Activated naive CD8-positive, alpha-beta T cell treated with anti-CD3 and anti-CD28 coated beads, Interleukin-2, amount 50 U/mL, for 24 hours (primary cell): Measurements from ENCODE around the gene SRSF2.
"Not testable (repeated sequence)": the region's sequence is repeated elsewhere in the genome, so short reads cannot be mapped to it uniquely, and the experiment has no call there.

Experiments
- ATAC-seq: fragments of 150-1000 bp; cut with Tn5 transposase; one replicate; pipeline ENCODE4 v1.10.0; 2021
- DNase-seq: peaks from one replicate; pipeline ENCODE4 v3.0.0; 2021
- H3K27ac Mint-ChIP-seq: one replicate; pipeline ENCODE4 v1.8.0; 2021; ENCODE audit warnings: mild to moderate bottlenecking, mixed read lengths
- H3K27me3 Mint-ChIP-seq: one replicate; pipeline ENCODE4 v1.8.0; 2021; ENCODE audit warnings: mixed read lengths
- H3K36me3 Mint-ChIP-seq: one replicate; pipeline ENCODE4 v1.8.0; 2021; ENCODE audit warnings: low read depth, mixed read lengths
- H3K4me1 Mint-ChIP-seq: one replicate; pipeline ENCODE4 v1.8.0; 2021; ENCODE audit warnings: mixed read lengths
- H3K4me3 Mint-ChIP-seq: one replicate; pipeline ENCODE4 v1.8.0; 2021; ENCODE audit warnings: mild to moderate bottlenecking, moderate library complexity, mixed read lengths
- H3K9me3 Mint-ChIP-seq: one replicate; pipeline ENCODE4 v1.8.0; 2021; ENCODE audit warnings: mixed read lengths

Gene SRSF2

DNA sequence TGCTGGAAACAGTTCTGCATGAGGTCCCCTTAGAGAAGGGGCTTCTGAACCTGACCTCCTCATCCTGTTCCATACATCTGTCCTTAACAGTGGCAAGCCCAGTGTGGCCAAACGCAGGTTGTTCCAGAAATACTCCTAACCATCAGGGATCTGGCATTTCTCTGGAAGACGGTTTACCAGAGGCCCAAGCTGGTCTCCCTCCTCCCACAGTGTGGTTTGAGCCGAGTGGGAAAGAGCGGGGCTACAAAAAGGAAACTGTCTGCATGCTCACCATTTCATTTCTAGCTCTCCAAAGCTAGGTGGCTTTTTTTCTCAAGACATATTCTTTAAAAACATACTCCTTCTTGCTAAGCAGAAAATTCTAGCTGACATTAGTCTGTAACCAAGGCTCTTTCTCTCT is 32.3 kb downstream of the SRSF2 start:
- Mint-ChIP-seq H3K4me3 (no peak overlapping the region), H3K4me1 (peaks cover 15% of the 10 kb centered on the region), H3K9me3 (no peaks in the 10 kb centered on the region), H3K27me3 (no peaks in the 10 kb centered on the region), H3K36me3 (no peaks in the 10 kb centered on the region), H3K27ac (no peak overlapping the region)
- ATAC-seq, result no peak
- DNase-seq, result no peak

DNA sequence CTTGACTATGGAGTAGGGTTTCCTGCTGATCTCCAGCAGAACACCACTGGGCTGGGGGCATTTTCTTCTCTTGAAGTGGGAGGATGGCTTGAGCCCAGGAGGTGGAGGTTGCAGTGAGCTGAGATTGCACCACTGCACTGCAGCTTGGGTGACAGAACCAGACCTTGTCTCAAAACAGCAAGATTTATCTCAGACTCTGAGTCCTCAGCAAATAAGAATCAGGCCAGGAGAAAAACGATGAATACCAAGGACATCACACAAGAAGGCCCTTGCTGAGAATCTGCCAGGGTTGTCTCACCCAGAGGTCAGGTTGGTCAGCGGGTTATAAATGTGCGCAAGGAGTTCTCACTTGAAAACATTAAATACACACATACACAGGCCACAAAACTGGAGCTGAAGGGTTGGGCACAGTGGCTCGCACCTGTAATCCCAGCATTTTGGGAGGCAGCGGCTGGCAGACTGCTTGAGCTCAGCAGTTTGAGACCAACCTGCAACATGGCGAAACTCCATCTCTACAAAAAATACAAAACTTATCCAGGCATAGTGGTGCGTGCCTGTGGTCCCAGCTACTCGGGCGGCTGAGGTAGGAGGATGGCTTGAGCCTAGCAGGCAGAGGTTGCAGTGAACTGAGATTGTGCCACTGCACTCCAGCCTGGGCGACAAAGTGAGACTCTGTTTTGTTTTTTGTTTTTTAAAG is 34.0 kb downstream of the SRSF2 start:
- H3K4me3 Mint-ChIP-seq, result no peak overlapping the region
- no peaks in the 10 kb centered on the region for H3K9me3 Mint-ChIP-seq
- no peak for DNase-seq
- no peak overlapping the region for H3K27ac Mint-ChIP-seq
- H3K4me1 Mint-ChIP-seq, result peaks cover 3% of the 10 kb centered on the region
- H3K27me3 Mint-ChIP-seq, result no peaks in the 10 kb centered on the region
- H3K36me3 Mint-ChIP-seq, result no peaks in the 10 kb centered on the region
- no peak for ATAC-seq

DNA sequence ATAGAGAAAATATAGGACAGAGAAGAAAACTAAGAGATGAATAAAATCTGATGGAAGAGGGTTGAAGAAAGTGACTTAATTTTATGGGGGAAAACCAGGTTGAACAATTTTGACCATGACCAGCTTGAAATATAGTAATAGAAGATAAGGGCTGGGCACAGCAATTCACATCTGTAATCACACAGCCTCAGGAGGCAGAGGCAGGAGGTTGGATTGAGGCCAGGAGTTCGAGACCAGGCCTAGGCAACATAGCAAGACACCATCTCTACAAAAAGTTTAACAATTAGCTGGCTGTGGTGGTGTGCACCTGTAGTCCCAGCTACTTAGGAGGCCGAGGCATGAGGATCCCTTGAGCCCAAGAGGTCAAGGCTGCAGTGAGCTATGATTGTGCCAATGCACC is 35.1 kb downstream of the SRSF2 start:
- Mint-ChIP-seq H3K4me1 (peaks cover 3% of the 10 kb centered on the region), H3K36me3 (no peaks in the 10 kb centered on the region), H3K9me3 (no peaks in the 10 kb centered on the region), H3K27ac (no peak overlapping the region), H3K27me3 (no peaks in the 10 kb centered on the region), H3K4me3 (no peak overlapping the region)
- no peak for DNase-seq
- ATAC-seq, result no peak

GRCh38 chr17:76701471-76701967 is 35.6 kb downstream of the SRSF2 start:
- Mint-ChIP-seq H3K4me3 (no peak overlapping the region), H3K36me3 (no peaks in the 10 kb centered on the region), H3K27me3 (no peaks in the 10 kb centered on the region), H3K4me1 (peaks cover 3% of the 10 kb centered on the region), H3K9me3 (no peaks in the 10 kb centered on the region), H3K27ac (no peak overlapping the region)
- ATAC-seq (no peak), DNase-seq (no peak)

DNA sequence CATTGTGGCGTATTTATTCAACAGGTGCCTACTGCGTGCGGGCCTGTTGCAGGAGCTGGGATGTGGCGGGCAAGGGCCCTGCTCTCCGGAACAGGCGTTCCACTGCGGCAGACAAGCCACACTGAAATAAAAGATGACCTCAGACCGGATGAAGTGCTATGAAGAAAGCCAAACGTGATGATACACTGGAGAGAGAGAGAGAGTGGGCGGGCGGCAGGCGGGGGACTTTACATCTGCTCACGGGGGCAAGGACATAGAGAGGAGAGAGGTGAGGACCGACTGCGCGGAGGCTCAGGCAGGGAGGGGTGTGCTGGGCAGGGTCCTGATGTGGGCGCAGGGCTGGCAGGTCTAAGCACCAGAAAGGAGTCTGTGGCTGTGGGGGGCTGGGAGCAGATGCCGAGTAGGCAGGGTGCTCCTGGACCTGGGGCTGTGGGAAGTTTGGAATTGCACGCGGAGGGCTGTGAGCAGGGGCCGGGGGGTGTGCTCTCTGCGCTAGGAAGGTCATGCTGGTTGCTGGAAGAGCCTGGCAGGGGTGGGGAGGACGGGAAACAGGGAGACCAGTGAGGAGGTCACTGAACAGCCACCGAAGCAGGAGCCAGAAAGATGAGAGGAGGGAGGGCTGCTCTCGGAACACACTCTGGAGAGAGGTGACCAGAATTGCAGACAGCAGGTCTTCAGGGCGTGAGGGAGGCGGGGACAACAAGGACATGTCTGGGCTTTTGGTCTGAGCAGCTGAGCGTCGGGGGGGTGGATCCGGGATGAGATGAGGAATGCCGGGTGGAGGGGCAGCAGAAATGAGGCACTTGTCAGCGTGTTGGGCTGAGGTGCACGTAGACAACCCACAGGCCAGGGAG is 36.3 kb downstream of the SRSF2 start:
- no peaks in the 10 kb centered on the region for H3K9me3 Mint-ChIP-seq
- ATAC-seq (peak; percentile 33), DNase-seq (no peak)
- no peak overlapping the region for H3K27ac Mint-ChIP-seq
- peaks cover 3% of the 10 kb centered on the region for H3K4me1 Mint-ChIP-seq
- no peaks in the 10 kb centered on the region for H3K36me3 Mint-ChIP-seq
- H3K27me3 Mint-ChIP-seq, result no peaks in the 10 kb centered on the region
- H3K4me3 Mint-ChIP-seq, result no peak overlapping the region

GRCh38 chr17:76700270-76700616 is 36.9 kb downstream of the SRSF2 start:
- Mint-ChIP-seq H3K4me1 (peaks cover 3% of the 10 kb centered on the region), H3K4me3 (no peak overlapping the region), H3K9me3 (no peaks in the 10 kb centered on the region), H3K27ac (no peak overlapping the region), H3K27me3 (no peaks in the 10 kb centered on the region), H3K36me3 (no peaks in the 10 kb centered on the region)
- DNase-seq (no peak), ATAC-seq (no peak)

DNA sequence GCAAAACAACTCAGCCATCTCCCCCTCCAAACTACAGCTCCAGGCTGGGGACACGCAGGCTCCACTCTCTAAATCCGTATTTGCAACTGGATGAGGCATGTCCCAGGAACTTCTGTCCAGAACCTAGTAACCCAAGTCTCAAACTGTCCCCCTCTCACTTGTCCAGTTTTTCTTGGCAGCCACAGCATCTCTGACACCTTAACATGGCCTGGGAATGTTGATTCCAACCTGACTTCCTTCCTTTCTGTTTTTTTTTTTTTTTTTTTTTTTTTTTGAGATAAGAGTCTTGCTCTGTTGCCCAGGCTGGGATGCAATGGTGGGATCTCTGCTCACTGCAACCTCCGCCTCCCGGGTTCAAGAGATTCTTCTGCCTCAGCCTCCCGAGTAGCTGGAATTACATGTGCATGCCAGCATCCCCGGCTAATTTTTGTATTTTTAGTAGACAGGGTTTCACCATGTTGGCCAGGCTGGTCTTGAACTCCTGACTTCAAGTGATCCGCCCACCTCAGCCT is 38.6 kb downstream of the SRSF2 start:
- H3K4me3 Mint-ChIP-seq, H3K4me1 Mint-ChIP-seq, ATAC-seq, H3K36me3 Mint-ChIP-seq, H3K9me3 Mint-ChIP-seq, H3K27me3 Mint-ChIP-seq, DNase-seq, H3K27ac Mint-ChIP-seq: not testable (repeated sequence)

GRCh38 chr17:76697702-76698465 is 39.2 kb downstream of the SRSF2 start:
- ATAC-seq, result no peak
- Mint-ChIP-seq H3K4me1 (peaks cover 3% of the 10 kb centered on the region), H3K4me3 (no peak overlapping the region), H3K9me3 (no peaks in the 10 kb centered on the region), H3K27me3 (no peaks in the 10 kb centered on the region), H3K27ac (no peak overlapping the region), H3K36me3 (no peaks in the 10 kb centered on the region)
- DNase-seq, result no peak

DNA sequence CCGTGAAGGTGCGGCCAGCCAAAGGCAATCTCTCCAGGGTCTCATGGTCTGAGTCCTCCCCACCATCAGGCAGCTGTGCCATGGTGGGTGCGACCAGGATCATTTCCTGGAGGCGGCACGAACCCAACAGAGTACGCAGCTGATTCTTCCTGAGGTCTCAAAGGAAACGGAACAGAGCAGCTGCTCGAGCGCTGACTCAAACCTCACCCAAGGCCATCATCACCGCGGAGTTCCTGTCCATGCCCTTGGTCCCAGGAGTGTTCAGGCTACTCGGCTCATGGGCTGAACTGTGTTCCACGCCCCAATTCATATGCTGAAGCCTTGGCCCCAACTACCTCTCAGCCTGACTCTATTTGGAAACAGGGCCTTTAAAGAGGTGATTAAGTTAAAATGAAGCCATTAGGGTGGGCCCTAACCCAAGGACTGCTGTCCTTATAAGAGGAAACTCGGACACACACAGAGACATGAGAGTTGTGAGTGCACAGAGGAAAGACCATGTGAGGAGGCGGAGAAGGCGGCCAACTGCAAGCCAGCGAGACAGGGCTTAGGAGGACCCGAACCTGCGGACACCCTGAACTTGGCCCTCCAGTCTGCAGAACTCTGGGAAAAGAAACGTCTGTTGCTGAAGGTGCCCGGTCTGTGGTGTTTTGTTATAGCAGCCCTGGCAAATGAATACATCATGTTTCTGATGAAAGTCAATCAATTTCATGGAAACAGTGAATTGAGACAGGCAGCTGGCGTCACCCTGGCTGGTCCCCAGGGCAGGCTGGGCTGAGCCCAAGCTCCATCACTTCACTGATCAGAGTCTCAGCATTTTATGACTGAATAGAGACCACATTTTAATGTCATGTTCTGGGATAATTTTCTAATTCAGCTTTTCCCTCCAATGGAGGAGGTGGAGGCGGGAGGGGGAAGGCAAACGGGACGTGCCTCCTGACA is 40.1 kb downstream of the SRSF2 start:
- no peak overlapping the region for H3K4me3 Mint-ChIP-seq
- no peaks in the 10 kb centered on the region for H3K9me3 Mint-ChIP-seq
- DNase-seq, result no peak
- no peaks in the 10 kb centered on the region for H3K36me3 Mint-ChIP-seq
- H3K4me1 Mint-ChIP-seq, result peaks cover 3% of the 10 kb centered on the region
- no peak for ATAC-seq
- H3K27me3 Mint-ChIP-seq, result no peaks in the 10 kb centered on the region
- no peak overlapping the region for H3K27ac Mint-ChIP-seq

GRCh38 chr17:76695059-76695831 is 41.9 kb downstream of the SRSF2 start:
- Mint-ChIP-seq H3K27ac (no peak overlapping the region), H3K27me3 (no peaks in the 10 kb centered on the region), H3K36me3 (no peaks in the 10 kb centered on the region), H3K9me3 (no peaks in the 10 kb centered on the region), H3K4me1 (no peaks in the 10 kb centered on the region), H3K4me3 (no peak overlapping the region)
- DNase-seq, result no peak
- no peak for ATAC-seq

- no peak overlapping the region for H3K4me3 Mint-ChIP-seq
- no peaks in the 10 kb centered on the region for H3K4me1 Mint-ChIP-seq
- DNase-seq (no peak), ATAC-seq (no peak)
- no peak overlapping the region for H3K27ac Mint-ChIP-seq
- H3K27me3 Mint-ChIP-seq, result no peaks in the 10 kb centered on the region
- no peaks in the 10 kb centered on the region for H3K36me3 Mint-ChIP-seq
- no peaks in the 10 kb centered on the region for H3K9me3 Mint-ChIP-seq
Measured at GRCh38 chr17:76691379-76692191, 45.5 kb downstream of the SRSF2 start.

DNA sequence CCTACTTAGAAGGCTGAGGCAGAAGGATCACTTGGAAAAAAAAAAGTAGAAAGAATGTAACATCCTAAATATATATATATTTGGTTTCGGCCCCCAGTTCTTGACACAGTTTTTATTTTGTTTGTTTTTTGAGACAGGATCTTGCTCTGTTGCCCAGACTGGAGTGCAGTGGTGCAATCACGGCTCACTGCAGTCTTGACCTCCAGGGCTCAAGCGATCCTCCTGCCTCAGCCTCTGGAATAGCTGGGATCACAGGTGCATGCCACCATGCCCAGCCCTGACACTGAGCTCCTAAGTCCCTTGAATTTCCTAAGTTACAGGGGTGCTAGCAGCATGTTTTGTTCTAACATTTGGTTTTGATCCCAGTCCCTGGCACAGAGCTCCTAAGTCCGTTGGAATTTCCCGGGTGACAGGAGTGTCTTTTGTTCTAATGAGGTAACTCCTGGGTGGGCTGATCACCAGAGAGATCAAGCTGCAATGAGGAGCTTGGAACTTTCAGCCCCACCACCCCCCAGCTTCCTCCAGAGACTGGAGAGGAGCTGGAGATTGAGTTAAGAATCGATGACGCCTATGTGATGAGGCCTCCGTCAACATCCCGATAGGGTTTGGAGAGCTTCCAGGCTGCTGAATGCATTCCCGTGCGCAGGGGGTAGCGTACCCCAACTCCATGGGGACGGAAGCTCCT is 46.4 kb downstream of the SRSF2 start:
- H3K4me1 Mint-ChIP-seq, result no peaks in the 10 kb centered on the region
- H3K36me3 Mint-ChIP-seq, result no peaks in the 10 kb centered on the region
- ATAC-seq (no peak), DNase-seq (no peak)
- no peaks in the 10 kb centered on the region for H3K9me3 Mint-ChIP-seq
- H3K27ac Mint-ChIP-seq, result no peak overlapping the region
- no peak overlapping the region for H3K4me3 Mint-ChIP-seq
- no peaks in the 10 kb centered on the region for H3K27me3 Mint-ChIP-seq
